ENCODE data around the gene TOLLIP. TPM values are rescaled to one million over a fixed set of nuclear protein-coding genes. Genes with fewer than 3 reads are reported as not detected.

The TOLLIP gene
- total RNA-seq, 1 experiment from 2014 or later: 32.3 TPM

DNA sequence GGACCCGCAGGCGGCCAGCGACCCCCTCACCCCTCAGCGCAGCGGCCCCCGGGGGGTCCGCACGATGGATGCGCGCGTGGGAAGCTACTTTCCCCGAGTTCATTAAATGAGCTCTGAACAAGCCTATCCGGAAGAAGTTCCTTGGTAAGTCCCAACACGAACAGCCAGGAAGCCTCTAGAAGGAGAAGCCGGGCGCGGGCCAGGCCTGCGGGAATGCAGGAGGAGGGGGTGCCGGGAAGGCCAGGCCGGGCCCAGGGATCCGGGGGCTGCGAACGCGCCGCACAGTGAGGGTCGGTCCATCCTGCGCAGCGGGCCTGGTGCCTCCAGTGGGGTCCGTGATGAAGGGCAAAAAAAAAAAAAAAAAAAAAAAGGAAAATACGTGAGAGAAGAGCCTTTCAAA, 36.9 kb downstream of the TOLLIP start:
- H3K27ac Mint-ChIP-seq: no peak overlapping the region
- DNase-seq (ENCODE audit: low spot score) (no peak), ATAC-seq (no peak)
- no peaks in the 10 kb centered on the region for H3K4me1 Mint-ChIP-seq
- no peak overlapping the region for H3K4me3 Mint-ChIP-seq
- peaks cover 4% of the 10 kb centered on the region for H3K9me3 Mint-ChIP-seq
- no peaks in the 10 kb centered on the region for H3K27me3 Mint-ChIP-seq (ENCODE audit: low read depth)
- peaks cover 11% of the 10 kb centered on the region for H3K36me3 Mint-ChIP-seq
- ChIA-PET CTCF (no interaction called here), POLR2A (no interaction called here)
- TF ChIP-seq, protein P1, sequence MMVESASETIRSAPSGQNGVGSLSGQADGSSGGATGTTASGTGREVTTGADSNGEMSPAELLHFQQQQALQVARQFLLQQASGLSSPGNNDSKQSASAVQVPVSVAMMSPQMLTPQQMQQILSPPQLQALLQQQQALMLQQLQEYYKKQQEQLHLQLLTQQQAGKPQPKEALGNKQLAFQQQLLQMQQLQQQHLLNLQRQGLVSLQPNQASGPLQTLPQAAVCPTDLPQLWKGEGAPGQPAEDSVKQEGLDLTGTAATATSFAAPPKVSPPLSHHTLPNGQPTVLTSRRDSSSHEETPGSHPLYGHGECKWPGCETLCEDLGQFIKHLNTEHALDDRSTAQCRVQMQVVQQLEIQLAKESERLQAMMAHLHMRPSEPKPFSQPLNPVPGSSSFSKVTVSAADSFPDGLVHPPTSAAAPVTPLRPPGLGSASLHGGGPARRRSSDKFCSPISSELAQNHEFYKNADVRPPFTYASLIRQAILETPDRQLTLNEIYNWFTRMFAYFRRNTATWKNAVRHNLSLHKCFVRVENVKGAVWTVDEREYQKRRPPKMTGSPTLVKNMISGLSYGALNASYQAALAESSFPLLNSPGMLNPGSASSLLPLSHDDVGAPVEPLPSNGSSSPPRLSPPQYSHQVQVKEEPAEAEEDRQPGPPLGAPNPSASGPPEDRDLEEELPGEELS (CRISPR knock-in tag; IDR thresholded peaks at IDR 0.05): no peak
- TF ChIP-seq, protein P2, sequence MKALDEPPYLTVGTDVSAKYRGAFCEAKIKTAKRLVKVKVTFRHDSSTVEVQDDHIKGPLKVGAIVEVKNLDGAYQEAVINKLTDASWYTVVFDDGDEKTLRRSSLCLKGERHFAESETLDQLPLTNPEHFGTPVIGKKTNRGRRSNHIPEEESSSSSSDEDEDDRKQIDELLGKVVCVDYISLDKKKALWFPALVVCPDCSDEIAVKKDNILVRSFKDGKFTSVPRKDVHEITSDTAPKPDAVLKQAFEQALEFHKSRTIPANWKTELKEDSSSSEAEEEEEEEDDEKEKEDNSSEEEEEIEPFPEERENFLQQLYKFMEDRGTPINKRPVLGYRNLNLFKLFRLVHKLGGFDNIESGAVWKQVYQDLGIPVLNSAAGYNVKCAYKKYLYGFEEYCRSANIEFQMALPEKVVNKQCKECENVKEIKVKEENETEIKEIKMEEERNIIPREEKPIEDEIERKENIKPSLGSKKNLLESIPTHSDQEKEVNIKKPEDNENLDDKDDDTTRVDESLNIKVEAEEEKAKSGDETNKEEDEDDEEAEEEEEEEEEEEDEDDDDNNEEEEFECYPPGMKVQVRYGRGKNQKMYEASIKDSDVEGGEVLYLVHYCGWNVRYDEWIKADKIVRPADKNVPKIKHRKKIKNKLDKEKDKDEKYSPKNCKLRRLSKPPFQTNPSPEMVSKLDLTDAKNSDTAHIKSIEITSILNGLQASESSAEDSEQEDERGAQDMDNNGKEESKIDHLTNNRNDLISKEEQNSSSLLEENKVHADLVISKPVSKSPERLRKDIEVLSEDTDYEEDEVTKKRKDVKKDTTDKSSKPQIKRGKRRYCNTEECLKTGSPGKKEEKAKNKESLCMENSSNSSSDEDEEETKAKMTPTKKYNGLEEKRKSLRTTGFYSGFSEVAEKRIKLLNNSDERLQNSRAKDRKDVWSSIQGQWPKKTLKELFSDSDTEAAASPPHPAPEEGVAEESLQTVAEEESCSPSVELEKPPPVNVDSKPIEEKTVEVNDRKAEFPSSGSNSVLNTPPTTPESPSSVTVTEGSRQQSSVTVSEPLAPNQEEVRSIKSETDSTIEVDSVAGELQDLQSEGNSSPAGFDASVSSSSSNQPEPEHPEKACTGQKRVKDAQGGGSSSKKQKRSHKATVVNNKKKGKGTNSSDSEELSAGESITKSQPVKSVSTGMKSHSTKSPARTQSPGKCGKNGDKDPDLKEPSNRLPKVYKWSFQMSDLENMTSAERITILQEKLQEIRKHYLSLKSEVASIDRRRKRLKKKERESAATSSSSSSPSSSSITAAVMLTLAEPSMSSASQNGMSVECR (CRISPR knock-in tag; IDR thresholded peaks at IDR 0.05; ENCODE audit: borderline replicate concordance): no peak
- TF ChIP-seq, protein P3, sequence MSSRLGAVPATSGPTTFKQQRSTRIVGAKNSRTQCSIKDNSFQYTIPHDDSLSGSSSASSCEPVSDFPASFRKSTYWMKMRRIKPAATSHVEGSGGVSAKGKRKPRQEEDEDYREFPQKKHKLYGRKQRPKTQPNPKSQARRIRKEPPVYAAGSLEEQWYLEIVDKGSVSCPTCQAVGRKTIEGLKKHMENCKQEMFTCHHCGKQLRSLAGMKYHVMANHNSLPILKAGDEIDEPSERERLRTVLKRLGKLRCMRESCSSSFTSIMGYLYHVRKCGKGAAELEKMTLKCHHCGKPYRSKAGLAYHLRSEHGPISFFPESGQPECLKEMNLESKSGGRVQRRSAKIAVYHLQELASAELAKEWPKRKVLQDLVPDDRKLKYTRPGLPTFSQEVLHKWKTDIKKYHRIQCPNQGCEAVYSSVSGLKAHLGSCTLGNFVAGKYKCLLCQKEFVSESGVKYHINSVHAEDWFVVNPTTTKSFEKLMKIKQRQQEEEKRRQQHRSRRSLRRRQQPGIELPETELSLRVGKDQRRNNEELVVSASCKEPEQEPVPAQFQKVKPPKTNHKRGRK (CRISPR knock-in tag; IDR thresholded peaks at IDR 0.05; ENCODE audit: borderline replicate concordance): no peak
- no peak for TF ChIP-seq ETV6 (CRISPR knock-in tag; IDR thresholded peaks at IDR 0.05)
- no peak for TF ChIP-seq CBFB (CRISPR knock-in tag; IDR thresholded peaks at IDR 0.05; ENCODE audit: low read depth)
- no peak for TF ChIP-seq GTF2I (CRISPR knock-in tag; conservative IDR thresholded peaks at IDR 0.05)
- TF ChIP-seq IRF2 (CRISPR knock-in tag; IDR thresholded peaks at IDR 0.05; ENCODE audit: borderline replicate concordance, low read depth): no peak
- no peak for TF ChIP-seq NR1H2 (CRISPR knock-in tag; IDR thresholded peaks at IDR 0.05)
- no peak for TF ChIP-seq SP1 (CRISPR knock-in tag; conservative IDR thresholded peaks at IDR 0.05)

DNA sequence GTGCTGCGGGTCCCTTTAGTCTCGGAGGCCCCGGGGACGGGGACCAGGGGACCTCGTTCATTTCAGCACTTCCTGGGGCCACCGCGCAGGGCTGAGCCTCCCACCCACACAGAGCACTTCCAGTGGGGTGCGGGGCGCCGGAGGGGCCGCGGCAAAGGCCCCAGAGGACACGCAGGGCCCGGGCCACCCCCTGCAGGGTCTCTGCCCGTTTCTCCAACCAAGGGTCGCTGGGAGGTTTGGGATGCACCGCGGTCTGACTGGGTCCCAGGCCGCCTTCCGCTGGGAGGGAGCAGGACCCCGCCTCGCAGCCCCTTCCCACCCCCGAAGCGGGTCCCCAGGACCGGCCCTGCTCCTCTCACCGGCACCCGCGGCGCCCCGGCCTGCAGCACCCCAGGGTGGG, 37.5 kb downstream of the TOLLIP start:
- no peak for ATAC-seq
- Mint-ChIP-seq H3K4me1 (no peaks in the 10 kb centered on the region), H3K27ac (no peak overlapping the region), H3K27me3 (ENCODE audit: low read depth) (0 out of 2 replicates have a peak, but pooled peaks cover under 1% of the 10 kb centered on the region), H3K9me3 (peaks cover 10% of the 10 kb centered on the region), H3K36me3 (peaks cover 11% of the 10 kb centered on the region), H3K4me3 (no peak overlapping the region)
- no peak for DNase-seq (ENCODE audit: low spot score)
- TF ChIP-seq SMAD3 (CRISPR knock-in tag; IDR thresholded peaks at IDR 0.05; ENCODE audit: borderline replicate concordance): no peak
- no peak for TF ChIP-seq TCF7 (CRISPR knock-in tag; IDR thresholded peaks at IDR 0.05; ENCODE audit: low read depth)
- no peak for TF ChIP-seq NFE2L1 (CRISPR knock-in tag; IDR thresholded peaks at IDR 0.05)
- no peak for TF ChIP-seq GTF2I (CRISPR knock-in tag; conservative IDR thresholded peaks at IDR 0.05)
- TF ChIP-seq TEAD4 (CRISPR knock-in tag; IDR thresholded peaks at IDR 0.05): no peak
- TF ChIP-seq, protein P4, sequence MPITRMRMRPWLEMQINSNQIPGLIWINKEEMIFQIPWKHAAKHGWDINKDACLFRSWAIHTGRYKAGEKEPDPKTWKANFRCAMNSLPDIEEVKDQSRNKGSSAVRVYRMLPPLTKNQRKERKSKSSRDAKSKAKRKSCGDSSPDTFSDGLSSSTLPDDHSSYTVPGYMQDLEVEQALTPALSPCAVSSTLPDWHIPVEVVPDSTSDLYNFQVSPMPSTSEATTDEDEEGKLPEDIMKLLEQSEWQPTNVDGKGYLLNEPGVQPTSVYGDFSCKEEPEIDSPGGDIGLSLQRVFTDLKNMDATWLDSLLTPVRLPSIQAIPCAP (CRISPR knock-in tag; IDR thresholded peaks at IDR 0.05): no peak
- TF ChIP-seq SMAD4 (CRISPR knock-in tag; IDR thresholded peaks at IDR 0.05): no peak
- TF ChIP-seq KAT7 (CRISPR knock-in tag; IDR thresholded peaks at IDR 0.05; ENCODE audit: borderline replicate concordance): no peak
- TF ChIP-seq ZNF416 (CRISPR knock-in tag; IDR thresholded peaks at IDR 0.05): no peak
- TF ChIP-seq MXD4 (CRISPR knock-in tag; IDR thresholded peaks at IDR 0.05; ENCODE audit: borderline replicate concordance): no peak
- TF ChIP-seq JUN (CRISPR knock-in tag; IDR thresholded peaks at IDR 0.05): no peak
- TF ChIP-seq, protein P1 (CRISPR knock-in tag; IDR thresholded peaks at IDR 0.05): no peak
- ChIA-PET POLR2A (no interaction called here), CTCF (no interaction called here)

All from WTC11 (cell line).